SKM-1 (cell line): Measurements from ENCODE around the gene GPR21.

Experiments used
- DNase-seq: peaks from one replicate; lab custom pipeline; 2025; ENCODE audit not compliant: unreplicated experiment; lab: John Stamatoyannopoulos, UW

GPR21 gene

DNA sequence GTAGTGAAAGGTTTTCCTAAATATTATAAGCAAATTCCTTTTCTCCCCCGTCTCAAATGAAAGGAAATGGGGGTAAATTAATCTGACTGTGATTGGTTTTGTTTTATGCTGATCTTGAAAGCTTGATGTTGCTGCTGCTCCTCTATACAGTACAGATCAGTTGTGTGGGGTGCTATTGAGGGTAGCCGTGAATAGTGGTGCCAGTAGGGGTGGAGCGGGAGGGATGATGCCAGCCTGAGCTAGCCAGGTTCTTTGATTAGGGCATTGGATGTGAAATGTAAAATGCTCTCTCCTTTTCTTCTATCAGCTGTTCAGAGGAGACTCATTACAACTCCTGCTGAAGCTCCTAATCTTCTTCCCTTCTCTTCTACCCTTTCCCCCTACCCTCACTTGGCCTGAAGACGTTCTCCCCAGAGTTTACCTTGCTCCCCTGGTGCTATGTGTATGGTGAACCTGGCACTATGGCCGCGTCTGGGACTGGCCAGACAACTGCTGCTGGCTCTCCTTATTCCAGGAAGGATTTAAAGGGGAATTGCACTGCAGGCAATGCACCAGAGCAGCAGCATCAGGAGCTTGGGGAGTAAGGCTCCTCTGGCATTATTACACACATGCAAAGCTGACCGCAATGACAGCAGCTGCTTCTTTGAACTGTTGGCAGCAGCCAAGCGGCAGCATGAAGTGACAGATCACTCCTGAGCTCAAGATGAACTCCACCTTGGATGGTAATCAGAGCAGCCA lies 566 bp downstream of the GPR21 start:
- DNase-seq, result no peak

GRCh38 chr9:123034881-123035510 lies 1.5 kb downstream of the GPR21 start:
- no peak for DNase-seq

GRCh38 chr9:123035791-123036190 lies 2.3 kb downstream of the GPR21 start:
- DNase-seq, result no peak

- DNase-seq, result no peak
Observed at GRCh38 chr9:123036893-123037545, 3.6 kb downstream of the GPR21 start.

GRCh38 chr9:123039617-123040219 lies 6.3 kb downstream of the GPR21 start:
- DNase-seq, result no peak

DNA sequence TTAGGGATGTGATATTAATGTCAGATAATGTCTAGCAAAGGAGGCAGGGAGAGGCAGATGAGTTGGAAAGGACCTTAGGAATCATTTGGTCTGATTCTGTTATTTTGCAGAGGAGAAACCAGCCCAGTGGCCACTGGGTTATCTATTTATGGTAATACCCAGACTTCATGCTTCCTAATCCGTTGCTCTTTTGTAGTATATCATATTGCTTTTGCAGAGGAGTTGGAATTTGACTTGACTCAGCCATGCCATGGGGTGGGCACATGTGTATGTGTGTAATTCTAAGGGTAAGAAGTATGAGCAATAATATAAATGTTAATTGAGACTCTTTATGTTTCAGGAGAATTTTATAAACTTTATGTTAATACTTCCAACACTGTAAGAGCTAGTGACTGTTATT lies 7.3 kb downstream of the GPR21 start:
- DNase-seq, result no peak

GRCh38 chr9:123041489-123041888 lies 8.0 kb downstream of the GPR21 start:
- no peak for DNase-seq

DNA sequence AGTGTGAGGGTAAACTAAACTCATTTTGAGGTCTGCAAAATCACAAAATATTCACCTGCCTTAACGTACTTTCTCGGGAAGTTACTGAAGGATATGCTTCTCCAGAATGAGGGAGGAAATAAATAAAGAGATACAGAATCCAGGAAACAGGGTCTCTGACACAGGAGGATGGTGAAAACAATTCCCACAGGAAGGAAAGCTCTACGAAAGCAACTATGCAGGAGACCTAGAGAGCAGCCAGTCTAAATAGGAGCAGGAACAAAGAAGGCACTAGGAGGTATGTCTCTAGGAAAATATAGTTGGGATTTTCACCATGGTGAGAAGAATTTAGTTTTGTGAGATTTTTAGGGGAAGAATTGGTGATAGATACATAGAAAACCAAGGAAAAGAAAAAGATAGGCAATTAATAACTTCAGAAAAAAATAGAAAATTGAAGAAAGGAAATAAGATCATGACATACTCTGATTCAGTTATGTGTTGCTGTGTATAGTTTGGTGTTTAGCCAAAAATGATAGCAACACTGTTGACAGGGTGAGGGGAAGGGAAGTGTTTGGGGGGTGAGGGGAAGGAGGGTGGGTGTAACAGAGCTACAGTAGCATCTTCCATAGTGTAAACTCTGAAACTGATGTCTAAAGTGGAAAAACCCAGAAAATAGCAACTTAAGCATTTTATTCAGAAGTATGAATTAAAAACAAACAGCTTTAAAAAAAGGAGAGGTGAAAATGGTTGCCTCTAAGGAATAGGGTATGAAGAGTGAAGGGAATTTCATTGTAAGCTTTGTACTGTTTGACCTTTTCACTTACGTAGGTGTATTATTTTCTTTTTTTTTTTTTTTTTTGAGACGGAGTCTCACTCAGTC lies 9.8 kb downstream of the GPR21 start:
- no peak for DNase-seq

DNA sequence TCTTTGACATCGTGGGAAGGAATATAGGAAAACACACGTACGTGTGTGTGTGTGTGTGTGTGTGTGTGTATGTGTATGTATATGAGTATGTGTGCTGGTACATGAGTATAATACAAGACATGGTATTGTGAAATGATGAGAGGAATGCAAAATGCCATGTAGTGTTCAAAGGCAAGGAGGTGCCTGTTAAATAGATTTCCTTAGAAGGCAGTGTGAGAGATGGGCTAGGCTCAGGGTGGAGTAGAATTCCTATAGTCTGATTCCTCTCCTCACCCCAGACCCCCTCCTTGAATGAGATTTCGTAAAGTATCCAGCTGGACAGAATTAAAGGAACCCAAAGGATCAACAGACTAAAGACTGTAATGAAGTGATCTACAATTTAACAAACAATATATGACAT lies 11.1 kb downstream of the GPR21 start:
- no peak for DNase-seq

DNA sequence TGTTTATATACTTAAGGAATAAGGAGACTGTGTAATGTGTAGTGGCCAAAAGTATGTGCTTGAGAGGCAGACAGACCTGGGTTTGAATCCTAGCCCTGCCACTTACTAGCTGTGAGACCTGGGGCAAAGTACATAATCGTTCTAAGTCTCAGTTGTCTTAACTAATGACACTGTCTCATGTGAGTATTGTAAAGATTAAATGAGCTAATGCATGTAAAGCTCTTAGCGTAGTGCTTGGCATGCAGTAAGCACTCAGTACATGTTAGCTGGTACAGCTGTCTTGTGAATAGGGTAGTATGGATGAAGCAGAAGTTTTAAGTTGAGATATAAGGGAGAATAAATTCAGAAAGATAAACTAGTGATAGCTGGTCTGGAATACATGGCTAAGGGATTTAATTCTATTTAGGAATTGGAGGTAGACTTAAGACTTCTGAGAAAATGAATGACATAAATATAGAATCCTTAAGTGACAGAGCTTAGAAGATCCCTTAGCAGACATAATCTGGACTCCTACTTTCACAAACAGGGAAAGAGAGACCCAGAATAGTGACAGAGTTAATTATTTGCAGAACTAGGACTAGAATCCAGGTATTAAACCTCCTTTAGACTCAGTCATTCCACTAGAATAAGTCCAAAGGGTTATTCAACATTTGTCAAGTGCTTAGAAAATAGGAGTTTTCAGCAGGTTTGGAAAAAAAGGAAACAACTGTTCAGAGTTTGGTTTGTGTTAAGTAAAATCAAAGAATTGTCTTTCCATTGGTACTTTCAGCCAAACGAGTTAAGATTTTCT lies 13.1 kb downstream of the GPR21 start:
- DNase-seq, result no peak

DNA sequence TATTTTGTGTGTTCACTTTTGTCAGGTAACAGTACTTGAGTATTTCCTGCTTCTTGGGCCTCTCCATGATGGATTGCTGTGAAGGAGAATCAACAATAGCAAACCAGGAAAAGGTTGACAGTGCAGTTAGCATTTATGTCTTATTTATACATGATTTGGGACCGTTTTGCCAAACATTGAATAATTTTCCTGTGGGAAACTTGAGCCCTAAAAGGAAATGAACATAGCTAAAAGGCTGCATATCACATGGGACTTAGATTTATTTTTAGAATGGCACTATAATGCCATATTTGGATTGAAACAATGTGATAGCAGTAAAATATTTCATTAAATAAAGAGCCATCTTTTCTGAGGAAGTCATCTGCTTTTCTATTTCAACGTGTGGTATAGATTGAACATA lies 15.3 kb downstream of the GPR21 start:
- no peak for DNase-seq

- no peak for DNase-seq
Observed at GRCh38 chr9:123049589-123050222, 16.2 kb downstream of the GPR21 start.

DNA sequence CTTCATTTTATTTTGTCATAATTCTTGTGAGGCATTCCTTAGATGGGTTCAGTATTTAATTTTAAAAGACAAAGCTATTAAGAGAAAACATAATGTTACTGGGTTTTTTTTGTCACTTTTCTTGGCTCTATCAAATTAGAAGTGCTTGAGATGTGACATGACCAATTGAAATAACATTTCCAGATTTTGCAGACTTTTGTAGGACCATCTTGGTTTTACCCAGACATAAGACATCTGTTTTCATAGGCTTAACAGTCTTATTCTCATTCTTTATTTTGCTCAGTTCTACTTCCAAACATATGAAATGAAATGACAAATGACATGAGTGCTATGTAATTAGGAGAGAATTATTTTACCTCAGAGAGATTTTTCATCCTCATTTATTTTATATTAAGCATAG lies 19.6 kb downstream of the GPR21 start:
- DNase-seq, result no peak

DNA sequence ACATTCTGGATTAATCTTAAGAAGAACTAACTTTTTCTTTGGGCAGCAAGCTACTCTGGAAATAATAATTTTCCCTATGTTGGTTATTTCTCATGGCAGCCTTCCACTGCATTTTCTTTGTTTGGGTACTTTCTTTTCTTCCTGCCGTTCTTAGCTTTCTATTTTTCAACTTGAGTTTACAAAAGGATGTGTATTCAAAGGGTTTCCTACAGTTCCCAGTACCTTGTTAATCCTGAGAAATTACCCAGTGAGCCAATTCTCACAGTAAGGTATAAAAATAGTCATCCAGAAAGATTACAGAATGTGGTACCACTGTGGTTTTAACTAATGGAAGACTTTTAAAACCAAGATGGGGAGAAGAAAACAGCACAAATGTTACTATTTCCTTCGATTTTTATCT lies 20.2 kb downstream of the GPR21 start:
- DNase-seq, result no peak

DNA sequence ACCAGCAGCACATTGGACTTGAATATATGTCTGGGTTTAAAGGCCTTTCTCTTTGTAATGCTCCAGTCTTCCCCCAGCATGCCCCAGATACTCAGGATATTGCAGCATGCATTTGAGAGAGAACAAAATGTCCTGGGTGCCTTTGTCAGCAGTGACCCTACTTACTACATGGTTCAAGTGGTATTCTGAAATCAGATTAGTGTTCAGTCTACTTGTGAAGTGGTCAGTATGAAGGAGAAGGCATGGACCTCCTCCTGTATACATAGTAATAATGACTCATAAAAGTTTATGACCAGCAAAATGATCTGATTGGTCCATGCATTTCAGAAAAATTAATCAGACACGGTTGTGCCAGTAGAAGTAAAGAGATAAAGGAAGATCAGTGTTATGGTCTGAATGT lies 25.4 kb downstream of the GPR21 start:
- DNase-seq, result no peak

DNA sequence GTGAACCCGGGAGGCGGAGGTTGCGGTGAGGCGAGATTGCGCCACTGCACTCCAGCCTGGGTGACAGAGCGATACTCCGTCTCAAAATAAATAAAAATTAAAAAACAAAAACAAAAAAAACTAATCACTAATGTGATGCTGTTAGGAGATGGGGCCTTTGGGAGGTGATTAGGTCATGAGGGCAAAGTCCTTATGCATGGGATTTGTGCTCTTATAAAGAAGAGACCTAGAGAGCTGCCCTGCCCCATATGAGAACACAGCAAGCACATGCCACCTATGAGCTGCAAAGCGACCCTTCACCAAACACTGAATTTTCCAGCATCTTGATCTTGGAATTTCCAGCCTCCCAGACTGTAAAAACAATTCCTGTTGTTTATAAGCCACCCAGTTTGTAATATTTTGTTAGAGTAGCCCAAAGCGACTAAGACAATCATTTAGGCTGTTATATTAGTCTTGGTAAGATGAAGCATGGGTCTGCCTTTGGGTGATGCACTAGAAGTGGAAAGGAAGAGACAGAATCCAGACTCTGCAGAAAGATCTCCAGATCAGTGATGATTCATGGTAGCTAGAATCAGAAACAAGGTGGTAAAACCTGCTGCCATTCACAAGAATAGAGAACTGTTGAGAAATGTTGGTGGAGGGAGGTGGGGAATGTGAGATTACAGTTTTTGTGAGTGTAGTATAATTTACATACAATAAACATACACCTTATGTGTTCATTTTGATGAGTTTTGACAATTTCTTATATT lies 26.2 kb downstream of the GPR21 start:
- DNase-seq, result no peak

GRCh38 chr9:123061216-123061615 lies 27.7 kb downstream of the GPR21 start:
- no peak for DNase-seq

GRCh38 chr9:123062351-123063176 lies 29.1 kb downstream of the GPR21 start:
- no peak for DNase-seq
